CD1c-positive myeloid dendritic cell (primary cell): ENCODE results near the gene SIPA1L3.
"Not testable (repeated sequence)": the region's sequence is repeated elsewhere in the genome, so short reads cannot be mapped to it uniquely, and the experiment has no call there.

ENCODE experiments used
- DNase-seq: peaks from one replicate; pipeline ENCODE4 v3.0.0-alpha.2; 2016; ENCODE audit errors: extremely low spot score

SIPA1L3 gene

GRCh38 chr19:38042132-38042531 is 135.1 kb downstream of the SIPA1L3 start:
- DNase-seq: no peak

- DNase-seq: no peak
These were observed 136.7 kb downstream of the SIPA1L3 start for GRCh38 chr19:38043649-38044144.

GRCh38 chr19:38044267-38045111 is 137.5 kb downstream of the SIPA1L3 start:
- no peak for DNase-seq

DNA sequence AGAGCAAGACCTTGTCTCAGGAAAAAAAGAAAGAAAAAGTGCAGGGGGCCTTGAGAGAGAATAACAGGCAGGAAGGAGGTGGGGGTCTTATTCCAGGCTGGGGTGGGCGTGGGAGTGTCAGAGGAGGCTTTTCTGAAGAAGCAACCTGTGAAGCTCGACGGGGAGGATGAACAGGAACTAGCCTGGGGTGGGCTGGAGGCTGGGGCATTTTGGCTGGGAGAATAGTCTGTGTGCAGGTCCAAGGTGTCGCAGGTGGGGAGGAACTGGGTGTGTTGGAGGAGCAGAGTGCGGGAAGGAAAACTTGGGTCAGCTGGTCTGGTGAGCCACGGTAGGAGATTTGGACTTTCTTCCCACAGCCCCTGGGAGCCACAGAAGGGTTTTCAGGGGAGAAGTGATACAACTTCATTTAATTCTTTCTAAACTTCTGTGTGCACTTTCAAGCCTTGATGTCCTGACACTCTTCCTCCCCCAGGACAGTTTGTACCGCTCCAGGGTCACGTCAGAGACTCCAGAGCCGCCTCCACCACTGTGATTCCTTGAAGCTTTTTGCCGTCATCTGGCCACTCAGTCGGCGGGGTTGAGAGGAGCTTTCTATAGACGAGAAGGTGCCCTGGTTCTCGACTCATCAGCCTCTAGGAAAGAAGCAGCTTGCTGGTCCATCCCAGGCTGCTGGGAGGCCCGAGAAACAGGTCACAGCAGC is 138.7 kb downstream of the SIPA1L3 start:
- DNase-seq: no peak

GRCh38 chr19:38046254-38047048 is 139.4 kb downstream of the SIPA1L3 start:
- DNase-seq: peak; percentile 72

DNA sequence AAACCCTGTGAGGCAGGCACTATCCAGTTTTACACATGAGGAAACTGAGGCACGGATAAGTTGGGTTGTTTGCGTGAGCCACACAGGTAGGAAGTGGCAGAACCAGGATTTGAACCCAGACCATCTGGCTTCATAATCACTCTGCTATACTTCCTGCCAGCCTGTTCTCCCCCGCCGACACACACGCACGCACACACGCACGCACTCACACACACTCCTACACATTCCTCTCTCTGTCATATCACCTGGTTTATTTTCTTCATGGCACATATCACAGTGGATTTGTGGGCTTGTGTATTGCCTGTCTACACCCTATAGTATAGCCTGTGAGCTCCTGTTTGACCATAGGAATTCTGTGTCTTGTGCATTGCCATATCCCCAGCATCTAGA is 140.0 kb downstream of the SIPA1L3 start:
- DNase-seq: no peak

DNA sequence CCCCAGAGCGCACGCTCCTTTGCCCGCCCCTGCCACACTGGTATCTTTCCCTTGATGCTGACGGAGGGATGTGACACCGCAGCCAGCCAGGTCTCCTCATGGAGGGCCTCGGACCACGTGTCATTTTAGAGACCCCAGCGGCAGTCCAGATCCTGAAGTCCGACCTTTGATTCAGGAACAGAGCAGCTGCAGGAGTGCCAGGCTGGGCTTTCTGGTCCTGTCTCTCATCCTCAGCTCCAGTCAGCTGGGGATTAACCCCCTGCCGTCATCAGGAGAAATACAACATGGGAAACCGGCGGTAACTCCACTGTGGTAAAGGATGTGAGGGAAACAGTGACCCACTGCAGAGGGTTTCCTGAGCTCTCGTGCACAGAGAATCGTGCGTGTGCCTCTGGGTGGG is 140.6 kb downstream of the SIPA1L3 start:
- no peak for DNase-seq

- peak; percentile 62 for DNase-seq
These were observed 142.2 kb downstream of the SIPA1L3 start for GRCh38 chr19:38049105-38049649.

DNA sequence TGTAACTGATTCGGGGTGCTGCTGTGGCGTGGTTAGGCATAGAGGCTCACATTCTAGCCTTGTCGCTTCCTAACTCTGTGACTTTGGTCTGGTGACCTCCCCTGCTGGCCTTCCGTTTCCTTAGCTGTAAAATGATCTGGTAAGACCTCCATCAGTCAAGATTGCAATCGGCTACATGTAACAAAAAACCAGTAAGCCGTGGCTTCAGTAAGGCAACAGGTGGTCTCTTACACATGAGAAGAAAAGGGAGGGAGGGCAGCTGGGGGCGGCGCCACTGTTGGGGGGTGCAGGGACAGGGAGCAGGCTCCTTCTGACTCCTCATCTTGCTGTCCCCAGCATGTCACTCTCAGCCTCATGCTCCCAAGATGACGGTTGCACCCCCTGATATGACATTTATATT is 148.0 kb downstream of the SIPA1L3 start:
- no peak for DNase-seq

DNA sequence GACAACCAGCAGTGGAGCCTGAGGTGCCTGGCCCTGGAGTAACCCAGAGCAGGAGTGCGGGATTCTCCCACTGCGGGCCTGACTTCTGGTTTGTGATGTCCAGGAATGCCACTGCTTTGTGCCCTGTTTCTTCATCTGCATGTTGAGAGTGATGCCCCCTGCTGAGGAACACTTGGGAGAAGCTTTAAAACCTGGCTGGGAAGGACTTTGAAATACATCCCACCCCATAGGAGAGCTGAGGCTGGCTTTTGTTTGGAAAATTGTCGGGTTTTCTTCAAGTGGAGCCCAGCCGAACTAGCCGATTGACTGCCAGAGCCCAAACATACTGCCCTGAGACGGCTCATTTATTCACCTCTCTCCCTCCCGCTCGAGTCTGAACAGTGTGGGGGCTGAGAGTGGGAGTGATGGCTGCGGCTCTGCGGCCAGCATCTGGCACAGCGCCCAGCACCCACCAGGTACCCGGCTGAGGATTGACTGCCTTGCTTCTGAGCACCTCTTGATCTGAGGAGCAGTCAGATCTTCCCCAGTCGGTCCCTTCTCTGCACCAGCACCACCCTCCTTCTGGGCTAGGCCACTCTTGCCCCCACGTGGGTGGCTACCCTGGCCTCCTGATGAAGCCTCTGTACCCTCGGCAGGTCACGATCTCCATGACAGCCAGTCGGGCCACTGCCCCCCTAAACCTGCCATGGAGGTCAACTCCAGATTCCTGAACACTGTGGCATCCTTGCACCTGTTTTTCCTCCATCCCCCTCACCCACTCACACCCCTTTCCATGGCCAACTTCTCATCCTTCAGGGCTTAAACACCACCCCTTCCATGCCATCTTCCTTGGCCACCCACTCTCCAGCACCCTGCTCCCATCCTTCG is 148.9 kb downstream of the SIPA1L3 start:
- no peak for DNase-seq

DNA sequence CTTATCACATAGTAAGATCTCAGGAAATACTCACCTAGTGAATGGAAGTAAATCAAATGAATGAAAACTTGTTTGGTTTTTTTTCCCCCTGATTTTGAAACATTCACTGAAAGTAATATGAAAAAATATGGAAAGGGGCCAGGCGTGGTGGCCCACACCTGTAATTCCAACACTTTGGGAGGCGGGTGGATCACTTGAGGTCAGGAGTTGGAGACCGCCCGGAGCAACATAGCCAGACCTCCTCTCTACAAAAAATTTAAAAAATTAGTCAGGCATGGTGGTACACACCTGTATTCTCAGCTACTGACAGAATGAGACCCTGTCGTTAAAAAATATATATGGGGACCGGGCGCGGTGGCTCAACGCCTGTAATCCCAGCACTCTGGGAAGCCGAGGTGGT is 149.6 kb downstream of the SIPA1L3 start:
- DNase-seq: no peak

GRCh38 chr19:38057959-38058690 is 151.1 kb downstream of the SIPA1L3 start:
- no peak for DNase-seq

DNA sequence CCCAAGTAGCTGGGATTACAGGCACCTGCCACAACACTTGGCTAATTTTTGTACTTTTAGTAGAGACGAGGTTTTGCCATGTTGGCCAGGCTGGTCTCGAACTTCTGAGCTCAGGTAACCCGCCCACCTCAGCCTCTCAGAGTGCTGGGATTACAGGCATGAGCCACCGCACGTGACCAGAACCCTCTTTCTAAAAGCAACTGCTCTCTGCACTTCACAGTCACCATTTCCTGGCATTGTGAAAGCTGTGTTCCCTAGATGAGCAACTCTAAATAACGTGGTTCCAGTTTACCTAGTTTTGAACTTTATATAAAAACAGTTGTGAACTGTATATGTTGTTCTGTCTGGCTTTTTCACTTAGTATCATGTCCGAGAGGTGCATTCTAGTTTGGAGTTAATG is 152.9 kb downstream of the SIPA1L3 start:
- DNase-seq: no peak

- DNase-seq: no peak
These were observed 153.3 kb downstream of the SIPA1L3 start for GRCh38 chr19:38060331-38060730.

DNA sequence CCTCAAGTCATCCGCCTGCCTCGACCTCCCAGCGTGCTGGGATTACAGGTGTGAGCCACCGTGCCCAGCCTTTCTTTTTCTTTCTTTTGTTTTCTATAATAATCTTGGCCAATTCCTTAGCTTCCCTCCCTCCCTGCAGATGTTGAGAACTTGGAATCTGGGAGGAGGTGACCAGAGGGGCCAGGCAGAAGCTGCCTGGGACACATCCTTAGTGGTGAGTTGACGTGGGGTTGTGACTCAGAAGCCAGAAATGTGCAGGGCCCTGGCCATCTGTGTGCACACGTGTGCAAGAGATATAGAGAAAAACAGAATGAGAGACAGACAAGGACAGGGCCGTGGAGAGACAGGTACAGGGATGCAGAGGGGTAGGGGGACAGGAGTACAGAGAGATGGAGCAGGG is 154.3 kb downstream of the SIPA1L3 start:
- no peak for DNase-seq

DNA sequence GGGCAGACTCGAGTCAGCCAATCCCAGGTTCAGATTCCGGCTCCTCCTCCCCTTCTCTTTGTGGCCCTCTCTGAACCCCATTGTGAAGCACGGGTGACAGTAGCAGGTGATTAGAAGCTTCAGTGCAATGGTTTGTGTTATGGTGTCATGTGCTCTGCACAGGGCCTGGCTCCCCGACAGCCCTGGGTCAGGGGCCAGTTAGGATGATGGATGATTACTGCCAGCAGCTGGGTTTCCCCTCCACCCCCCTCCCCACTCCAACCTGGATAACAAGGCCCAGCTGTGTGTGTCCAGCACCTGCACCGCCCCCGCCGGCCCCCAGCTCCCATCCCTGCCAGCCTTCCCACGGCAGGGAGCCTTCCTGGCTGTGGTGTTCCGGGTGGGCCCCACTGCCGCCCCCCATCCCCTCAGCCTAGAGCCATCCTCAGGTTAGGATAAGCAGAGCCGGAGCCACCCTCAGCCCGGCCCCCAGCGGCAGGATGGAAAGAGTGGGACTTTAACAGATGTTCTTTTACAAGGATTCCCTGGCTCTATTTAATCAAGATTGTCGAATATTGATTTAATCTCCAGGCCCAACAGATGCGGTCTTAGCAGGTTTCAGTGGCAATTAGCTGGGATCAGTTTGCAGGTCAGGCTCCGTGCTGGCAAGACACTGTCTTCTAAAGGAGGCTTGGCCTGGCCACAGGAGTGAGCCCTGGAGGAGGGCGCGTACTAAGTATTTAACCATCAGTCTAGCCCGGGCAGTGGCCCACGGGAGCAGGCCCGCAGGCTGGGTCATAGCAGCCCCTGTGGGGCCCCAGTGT is 156.2 kb downstream of the SIPA1L3 start:
- DNase-seq: no peak

GRCh38 chr19:38063928-38064327 is 156.9 kb downstream of the SIPA1L3 start:
- DNase-seq: no peak

DNA sequence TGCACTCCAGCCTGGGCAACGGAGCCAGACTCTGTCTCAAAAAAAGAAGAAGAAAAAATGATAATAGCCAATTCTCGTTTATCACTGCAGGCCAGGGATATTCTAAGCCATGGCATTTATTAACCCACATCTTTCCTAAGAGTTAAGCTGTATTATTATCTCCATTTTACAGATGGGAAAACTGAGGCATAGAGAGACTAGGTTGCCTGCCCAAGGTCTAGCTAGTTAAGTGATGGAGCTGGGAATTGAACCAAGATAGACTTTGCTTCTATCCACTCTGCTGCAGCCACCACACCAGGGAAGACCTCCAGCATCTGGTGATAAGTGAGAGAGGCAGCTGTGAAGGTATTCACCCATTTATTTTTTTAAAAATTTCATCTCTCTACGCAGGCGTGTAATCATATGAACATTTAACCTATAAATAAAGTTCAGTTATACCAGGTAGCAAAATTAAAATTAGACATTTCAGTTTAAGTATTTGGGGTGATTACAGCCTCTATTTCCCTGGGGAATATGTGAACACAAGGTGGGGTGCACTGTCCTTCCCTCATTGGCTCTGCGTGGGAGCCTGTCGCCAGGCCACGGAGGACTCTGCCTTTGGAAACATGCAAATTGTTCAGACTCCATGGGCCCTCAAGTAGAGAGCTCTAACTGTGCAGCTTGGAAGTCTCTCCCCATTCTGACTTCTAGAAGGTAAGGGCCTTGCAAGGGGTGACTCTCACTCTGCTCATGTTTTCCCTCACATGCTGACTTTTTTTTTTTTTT is 157.8 kb downstream of the SIPA1L3 start:
- DNase-seq: no peak

- not testable (repeated sequence) for DNase-seq
These were observed 158.8 kb downstream of the SIPA1L3 start for GRCh38 chr19:38065775-38066174.
